Loucy (cell line): ENCODE measurements around the gene SMARCB1.

ENCODE experiments used
- CTCF ChIP-seq: fragments of 200-600 bp; sonication (generic); conservative IDR thresholded peaks from 2 replicates; pipeline ENCODE4 v1.5.1; 2014; ENCODE audit warnings: mild to moderate bottlenecking, antibody characterized with exemption, low read length
- EZH2phosphoT487 ChIP-seq: fragments of 200-600 bp; IDR thresholded peaks from 2 replicates; pipeline ENCODE4 v1.6.1; 2018; ENCODE audit warnings: antibody characterized with exemption, mild to moderate bottlenecking, moderate library complexity, borderline replicate concordance

- TF ChIP-seq CTCF (no peak), EZH2phosphoT487 (no peak)
Observed at GRCh38 chr22:23841292-23841691, 54.5 kb downstream of the SMARCB1 start.
